GM23248 (cell line): ENCODE data around the gene QRFP. TPM values are rescaled to one million over a fixed set of nuclear protein-coding genes. Genes with fewer than 3 reads are reported as not detected.

Experiments
- DNase-seq: peaks from one replicate; pipeline ENCODE4 v3.0.0-alpha.2; 2015
- H2AFZ ChIP-seq: fragments of 200-600 bp; sonication (generic); 2 replicates; pipeline ENCODE4 v1.6.1; 2016; ENCODE audit warnings: antibody characterized with exemption
- H3F3A ChIP-seq: fragments of 200-600 bp; sonication (generic); 2 replicates; pipeline ENCODE4 v1.6.1; 2016; ENCODE audit warnings: mild to moderate bottlenecking, antibody characterized with exemption, mixed run types; ENCODE audit not compliant: insufficient read depth
- H3K27ac ChIP-seq: fragments of 200-600 bp; sonication (generic); 2 replicates; pipeline ENCODE4 v1.5.1; 2016; ENCODE audit warnings: mild to moderate bottlenecking
- H3K27me3 ChIP-seq: fragments of 200-600 bp; sonication (generic); replicated peaks from 2 replicates; pipeline ENCODE4 v1.6.1; 2016; ENCODE audit warnings: mild to moderate bottlenecking; ENCODE audit not compliant: insufficient read depth
- H3K36me3 ChIP-seq: fragments of 200-600 bp; sonication (generic); 2 replicates; pipeline ENCODE4 v1.6.1; 2016; ENCODE audit warnings: low read depth, mild to moderate bottlenecking
- H3K4me1 ChIP-seq: fragments of 200-600 bp; sonication (generic); 2 replicates; pipeline ENCODE4 v1.6.1; 2016; ENCODE audit warnings: mild to moderate bottlenecking; ENCODE audit not compliant: insufficient read depth
- H3K4me2 ChIP-seq: fragments of 200-600 bp; sonication (generic); one replicate; pipeline ENCODE4 v1.6.1; 2016; ENCODE audit warnings: mild to moderate bottlenecking; ENCODE audit not compliant: unreplicated experiment
- H3K4me3 ChIP-seq: fragments of 200-600 bp; sonication (generic); 2 replicates; pipeline ENCODE4 v1.5.1; 2016; ENCODE audit warnings: mild to moderate bottlenecking
- H3K79me2 ChIP-seq: fragments of 200-600 bp; sonication (generic); 2 replicates; pipeline ENCODE4 v1.6.1; 2016; ENCODE audit warnings: mild to moderate bottlenecking; ENCODE audit not compliant: insufficient read depth
- H3K9ac ChIP-seq: fragments of 200-600 bp; sonication (generic); 2 replicates; pipeline ENCODE4 v1.6.1; 2016; ENCODE audit warnings: mild to moderate bottlenecking
- H3K9me2 ChIP-seq: fragments of 200-600 bp; sonication (generic); 2 replicates; pipeline ENCODE4 v1.6.1; 2016; ENCODE audit warnings: mixed run types, mild to moderate bottlenecking, moderate library complexity; ENCODE audit not compliant: insufficient read depth
- H3K9me3 ChIP-seq: fragments of 200-600 bp; sonication (generic); one replicate; pipeline ENCODE4 v1.6.1; 2017; ENCODE audit warnings: low read depth
- H4K20me1 ChIP-seq: fragments of 200-600 bp; sonication (generic); 2 replicates; pipeline ENCODE4 v1.6.0; 2016; ENCODE audit not compliant: insufficient read depth
- EZH2 ChIP-seq: fragments of 200-600 bp; sonication (generic); IDR thresholded peaks from 2 replicates; pipeline ENCODE4 v1.6.1; 2018; ENCODE audit warnings: antibody characterized with exemption, mild to moderate bottlenecking; ENCODE audit not compliant: insufficient read depth, poor library complexity, severe bottlenecking
- EZH2phosphoT487 ChIP-seq: fragments of 200-600 bp; sonication (generic); IDR thresholded peaks from 2 replicates; pipeline ENCODE4 v1.6.1; 2018; ENCODE audit warnings: antibody characterized with exemption, moderate library complexity, mild to moderate bottlenecking, low read depth; ENCODE audit not compliant: insufficient read depth
- WGBS, 2 experiments: methylation state at CpG; one replicate each; pipeline ENCODE4 v1.1.6; 2015 to 2017; ENCODE audit warnings: low lambda C conversion rate in 2 of 2, low coverage in 1 of 2; ENCODE audit errors: missing lambda C conversion rate in 2 of 2; 5-methylcytosine and 5-hydroxymethylcytosine counted together
- in situ Hi-C: fragments of 300-500 bp; cut with MboI; formaldehyde crosslinking; loops from 2 replicates; pipeline ENCODE4 v1.15.0; 2020
- polyA plus RNA-seq: library from polyadenylated mRNA; unstranded; fragments of >200 nt; fragmentation: Nextera tagmentation; extraction: Ambion mirVana; gene quantifications from 2 replicates; pipeline ENCODE4 v1.2.1, GENCODE V29; 2016
- total RNA-seq: library from RNA; depleted of rRNA; stranded (reverse); fragments of >200 nt; shearing (Covaris generic); gene quantifications from 2 replicates; pipeline ENCODE4 v1.2.3, GENCODE V29; 2014

Gene QRFP
- total and polyA plus RNA-seq, 2 experiments from 2014 or later, result 0.18 TPM; not detected in 1

DNA sequence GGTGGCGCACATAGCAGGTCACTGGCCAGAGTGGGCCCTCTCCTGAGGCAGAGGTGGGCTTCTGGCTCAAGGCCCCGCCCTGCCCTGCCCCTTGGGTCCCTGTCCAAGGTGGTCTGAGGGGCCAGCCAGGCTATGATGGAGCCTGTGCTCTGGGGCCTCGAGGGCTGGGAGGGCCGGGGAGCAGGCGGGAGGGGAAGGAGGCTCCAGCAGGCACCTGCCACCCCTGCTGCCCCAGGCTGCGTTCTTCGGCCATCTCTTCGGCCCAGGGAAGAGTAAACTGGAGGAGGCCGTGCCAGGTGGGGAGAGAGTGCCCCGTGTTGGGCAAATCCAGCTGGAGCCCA is 27.8 kb upstream of the QRFP start:
- WGBS, 2 experiments, result 81 to 93% methylated on average over 5 to 10 of the region's 10 CpGs

DNA sequence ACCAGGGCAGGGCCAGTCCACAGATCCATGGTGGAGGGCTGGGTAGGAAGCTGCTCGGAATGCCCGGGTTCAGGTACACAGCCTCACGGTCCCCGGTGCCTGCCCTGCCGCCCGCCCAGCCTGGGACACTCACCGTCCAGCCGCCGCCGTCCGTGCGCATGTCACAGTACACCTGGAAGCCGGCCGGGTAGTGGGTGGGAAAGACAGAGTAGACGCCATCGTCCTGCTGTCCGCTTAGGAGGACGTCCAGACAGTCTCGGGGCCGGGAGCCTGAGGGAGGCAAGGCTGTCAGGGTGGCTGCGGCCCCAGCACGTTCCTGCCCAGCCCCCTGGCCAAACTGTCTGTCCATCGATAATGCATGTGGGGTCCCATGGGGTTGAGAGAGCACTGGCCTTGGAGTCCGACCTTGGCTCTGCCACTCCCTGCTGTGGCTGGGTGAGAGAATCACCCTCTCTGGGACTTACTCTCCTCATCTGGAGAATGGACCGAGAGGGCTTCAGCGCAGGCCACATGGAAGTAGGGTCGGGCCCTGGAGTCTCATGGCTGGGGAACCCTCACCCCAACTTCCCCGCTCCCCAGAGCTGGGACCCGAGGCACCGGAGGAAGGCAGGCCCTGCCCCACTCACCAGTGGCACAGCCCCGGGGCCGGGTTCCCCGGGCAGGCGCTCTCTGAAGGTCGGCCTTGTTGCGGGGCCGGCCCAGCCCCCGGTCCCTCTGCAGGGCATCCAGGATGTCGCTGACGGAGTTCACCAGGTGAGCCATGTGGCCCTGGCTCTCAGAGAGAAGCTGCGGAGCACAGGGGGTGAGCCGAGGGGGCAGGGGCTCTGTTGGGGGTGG is 27.2 kb upstream of the QRFP start:
- Histone ChIP-seq H3K4me2 (no peak overlapping the region), H3K79me2 (no peaks in the 10 kb centered on the region), H2AFZ (no peak overlapping the region), H3K9me2 (no peaks in the 10 kb centered on the region), H3K9me3 (no peaks in the 10 kb centered on the region), H3K27me3 (no peaks in the 10 kb centered on the region), H3K4me3 (no peak overlapping the region), H3K27ac (no peak overlapping the region), H3K9ac (no peak overlapping the region), H4K20me1 (no peaks in the 10 kb centered on the region), H3K36me3 (no peaks in the 10 kb centered on the region), H3K4me1 (peaks cover 12% of the 10 kb centered on the region), H3F3A (no peaks in the 10 kb centered on the region)
- no peak for DNase-seq
- TF ChIP-seq EZH2phosphoT487, result no peak
- TF ChIP-seq EZH2, result no peak
- in situ Hi-C loops, result no loop called here
- 92 to 93% methylated on average over 27 to 42 of the region's 42 CpGs for WGBS, 2 experiments

More for the DNA sequence above, 27.8 kb upstream of the QRFP start:
- H3K4me3 ChIP-seq, result no peak overlapping the region
- H3K9ac ChIP-seq, result no peak overlapping the region
- no peak for DNase-seq
- TF ChIP-seq EZH2phosphoT487, result no peak
- TF ChIP-seq EZH2, result no peak
- in situ Hi-C loops, result no loop called here
- H3K27ac ChIP-seq, result no peak overlapping the region
- H3K9me3 ChIP-seq, result no peaks in the 10 kb centered on the region
- H3K4me2 ChIP-seq, result no peak overlapping the region
- peaks cover 12% of the 10 kb centered on the region for H3K4me1 ChIP-seq
- H2AFZ ChIP-seq, result no peak overlapping the region
- H3K9me2 ChIP-seq, result no peaks in the 10 kb centered on the region
- no peaks in the 10 kb centered on the region for H3K36me3 ChIP-seq
- no peaks in the 10 kb centered on the region for H3F3A ChIP-seq
- no peaks in the 10 kb centered on the region for H3K79me2 ChIP-seq
- no peaks in the 10 kb centered on the region for H3K27me3 ChIP-seq
- no peaks in the 10 kb centered on the region for H4K20me1 ChIP-seq

DNA sequence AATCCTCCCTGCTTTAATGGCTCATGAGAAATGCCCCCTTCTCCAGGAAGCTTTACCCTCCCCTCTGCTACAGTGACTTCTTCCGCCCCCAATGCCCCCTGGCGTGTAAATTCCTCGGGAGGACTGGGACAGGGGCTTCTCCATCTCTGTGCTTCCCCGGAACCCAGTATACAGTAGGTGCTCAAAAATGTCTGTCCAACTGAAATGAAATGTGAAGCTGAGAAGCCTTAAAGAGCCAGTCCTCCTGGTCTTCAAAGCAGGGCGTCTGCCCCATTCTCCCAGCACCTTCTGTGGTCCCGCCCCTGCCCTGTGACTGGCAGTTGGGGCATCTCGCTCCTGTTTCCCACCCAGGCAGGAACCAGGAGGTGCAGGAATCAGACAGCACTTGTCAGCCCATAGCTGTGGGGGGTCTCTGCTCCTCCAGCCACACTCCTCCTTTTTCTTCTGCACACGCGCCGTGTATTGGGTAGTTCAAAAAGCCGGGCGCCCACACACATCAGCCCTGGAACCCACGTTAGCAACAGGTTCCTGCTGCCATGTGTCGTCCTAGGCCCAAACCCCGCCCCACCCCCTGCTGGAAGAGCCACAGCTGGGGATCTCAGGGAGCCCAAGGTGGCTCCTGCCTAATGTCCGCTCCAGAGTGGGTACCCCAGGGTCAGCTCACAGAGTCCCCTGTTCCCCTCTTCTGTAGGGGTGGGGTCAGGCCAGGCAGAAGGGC is 26.4 kb upstream of the QRFP start:
- Histone ChIP-seq H3K4me3 (no peak overlapping the region), H3K27me3 (0 out of 2 replicates have a peak, but pooled peaks cover 4% of the 10 kb centered on the region), H3F3A (no peaks in the 10 kb centered on the region), H3K4me2 (no peak overlapping the region), H3K36me3 (no peaks in the 10 kb centered on the region), H3K4me1 (peaks cover 4% of the 10 kb centered on the region), H3K9me3 (no peaks in the 10 kb centered on the region), H3K79me2 (no peaks in the 10 kb centered on the region), H4K20me1 (no peaks in the 10 kb centered on the region), H3K27ac (no peak overlapping the region), H3K9me2 (no peaks in the 10 kb centered on the region), H3K9ac (no peak overlapping the region), H2AFZ (no peak overlapping the region)
- no peak for DNase-seq
- no peak for TF ChIP-seq EZH2
- no peak for TF ChIP-seq EZH2phosphoT487
- in situ Hi-C loops, result no loop called here
- WGBS, 2 experiments, result 86% methylated on average over 14 to 16 of the region's 16 CpGs

DNA sequence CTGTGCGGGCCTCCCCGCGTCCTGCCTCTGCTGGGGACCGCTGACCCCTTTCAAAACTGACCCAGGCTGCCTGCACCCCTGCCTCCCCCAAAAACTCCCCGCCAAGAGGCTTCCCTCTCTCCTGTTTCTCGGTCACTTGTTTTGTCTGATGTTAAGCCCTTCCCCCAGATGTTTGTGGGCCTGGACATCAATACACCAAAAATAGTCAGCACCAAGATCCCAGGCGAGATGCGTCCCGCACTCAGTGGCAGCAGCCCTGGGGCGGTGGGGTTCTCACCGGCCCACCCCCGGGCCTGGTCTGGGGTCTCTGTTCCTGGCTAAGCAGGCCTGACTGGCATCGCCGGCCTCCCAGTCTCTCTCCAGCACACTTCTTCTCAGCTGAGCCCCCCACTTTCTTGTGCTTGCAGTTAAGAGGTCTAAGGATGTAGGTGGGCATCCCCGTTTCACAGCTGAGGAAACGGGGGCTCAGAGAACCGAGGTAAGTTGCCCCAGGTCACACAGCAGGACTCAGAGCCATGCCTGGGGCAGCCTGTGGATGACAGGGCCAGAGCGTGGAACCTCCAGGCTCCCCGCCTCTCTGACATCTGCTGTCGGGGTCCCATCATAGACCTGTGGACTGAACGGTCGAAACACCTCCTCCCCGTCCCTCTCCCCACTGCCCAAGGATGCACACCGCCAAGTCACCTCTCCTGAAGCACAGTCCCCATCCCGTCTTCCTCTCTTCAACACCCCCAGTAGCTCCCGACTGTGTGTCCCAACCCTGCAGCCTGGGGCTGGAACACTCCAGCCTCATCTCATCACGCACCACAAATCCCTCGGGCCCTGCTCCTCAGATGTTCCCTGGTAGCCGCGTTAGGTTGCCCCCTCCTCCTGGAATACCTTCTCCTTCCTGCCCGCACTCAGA is 25.6 kb upstream of the QRFP start:
- DNase-seq, result no peak
- TF ChIP-seq EZH2phosphoT487 (no peak), EZH2 (no peak)
- H3K36me3 ChIP-seq, result no peaks in the 10 kb centered on the region

More for the DNA sequence above, 25.6 kb upstream of the QRFP start:
- in situ Hi-C loops, result no loop called here
- Histone ChIP-seq H3K4me1 (no peaks in the 10 kb centered on the region), H3K4me3 (no peak overlapping the region), H3K79me2 (no peaks in the 10 kb centered on the region), H3K4me2 (no peak overlapping the region), H3F3A (no peaks in the 10 kb centered on the region), H3K9me2 (no peaks in the 10 kb centered on the region), H3K9ac (no peak overlapping the region), H3K9me3 (no peaks in the 10 kb centered on the region), H2AFZ (no peak overlapping the region), H3K27ac (no peak overlapping the region), H4K20me1 (no peaks in the 10 kb centered on the region), H3K27me3 (0 out of 2 replicates have a peak, but pooled peaks cover 4% of the 10 kb centered on the region)
- 83 to 86% methylated on average over 30 to 31 of the region's 31 CpGs for WGBS, 2 experiments
